A549 (cell line): ENCODE measurements around the gene SCRN1.

Experiments used
- CTCF ChIP-seq: fragments of >200 bp; sonication (Bioruptor Twin); formaldehyde crosslinking; IDR thresholded peaks from 3 replicates; pipeline ENCODE4 v1.5.1; 2016
- TF ChIP-seq, protein P1 (sequence below): IDR thresholded peaks from 2 replicates; pipeline ENCODE4 v1.6.1; 2012

DNA sequence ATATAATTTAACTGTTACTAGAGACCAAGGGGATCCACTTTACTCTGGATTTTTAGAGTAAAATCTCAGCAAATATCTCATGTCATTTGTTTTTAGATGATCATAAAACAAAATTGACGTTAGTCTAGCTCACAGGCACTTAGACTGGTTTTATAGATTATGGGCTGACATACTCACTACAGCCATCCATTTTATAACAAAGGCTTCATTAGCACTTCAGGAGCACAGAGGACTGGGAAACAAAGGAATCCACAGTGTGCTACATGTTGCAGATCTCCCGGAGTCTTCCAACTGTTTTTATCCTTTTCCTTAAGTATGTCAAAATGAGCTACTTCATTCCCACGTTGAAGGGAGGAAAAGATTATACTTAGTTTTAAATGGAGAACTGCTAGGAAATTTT lies 15.9 kb upstream of the SCRN1 start:
- TF ChIP-seq, protein P1, sequence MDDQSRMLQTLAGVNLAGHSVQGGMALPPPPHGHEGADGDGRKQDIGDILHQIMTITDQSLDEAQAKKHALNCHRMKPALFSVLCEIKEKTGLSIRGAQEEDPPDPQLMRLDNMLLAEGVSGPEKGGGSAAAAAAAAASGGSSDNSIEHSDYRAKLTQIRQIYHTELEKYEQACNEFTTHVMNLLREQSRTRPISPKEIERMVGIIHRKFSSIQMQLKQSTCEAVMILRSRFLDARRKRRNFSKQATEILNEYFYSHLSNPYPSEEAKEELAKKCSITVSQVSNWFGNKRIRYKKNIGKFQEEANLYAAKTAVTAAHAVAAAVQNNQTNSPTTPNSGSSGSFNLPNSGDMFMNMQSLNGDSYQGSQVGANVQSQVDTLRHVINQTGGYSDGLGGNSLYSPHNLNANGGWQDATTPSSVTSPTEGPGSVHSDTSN = no peak
- TF ChIP-seq CTCF = no peak
